Adrenal gland (tissue), 12 donors: Measurements from ENCODE around the gene MYLK4. TPM values are rescaled to one million over a fixed set of nuclear protein-coding genes. Genes with fewer than 3 reads are reported as not detected.

Experiments used
- DNase-seq, 7 donors: peaks; one replicate each; pipeline ENCODE4 v3.0.0-alpha.2; 2019 to 2020
- H3K27ac ChIP-seq, 5 donors: fragments of 200-600 bp; sonication (generic) in 4 of 5; 1 replicate in 3 of 5; 2 replicates in 2 of 5; pipeline versions ENCODE4 v1.5.1 to v1.8.0; 2016 to 2020; ENCODE audit warnings: mild to moderate bottlenecking in 1 of 5
- H3K27me3 ChIP-seq: fragments of 200-600 bp; 2 replicates; pipeline ENCODE4 v1.8.0; 2021
- H3K36me3 ChIP-seq, 2 donors: fragments of 200-600 bp; replicated peaks in 1 of 2; 1 replicate in 1 of 2; 2 replicates in 1 of 2; pipeline versions ENCODE4 v1.5.1 to v1.8.0; 2018 to 2022
- H3K4me1 ChIP-seq, 2 donors: fragments of 200-600 bp; replicated peaks in 1 of 2; 1 replicate in 1 of 2; 2 replicates in 1 of 2; pipeline versions ENCODE4 v1.5.1 to v1.8.0; 2018 to 2021
- H3K4me3 ChIP-seq, 4 donors: fragments of 200-600 bp; sonication (generic) in 3 of 4; one replicate each; pipeline ENCODE4 v1.5.1; 2016 to 2018
- H3K9me3 ChIP-seq, 3 donors: fragments of 200-600 bp; sonication (generic) in 1 of 3; replicated peaks in 1 of 3; 1 replicate in 2 of 3; 2 replicates in 1 of 3; pipeline versions ENCODE4 v1.5.1 to v1.8.0; 2016 to 2021
- POLR2A ChIP-seq, 2 donors: fragments of 450-650 bp; IDR thresholded peaks; one replicate each; pipeline ENCODE4 v1.6.1; 2017; ENCODE audit warnings: antibody characterized with exemption in 2 of 2, mild to moderate bottlenecking in 2 of 2, moderate library complexity in 1 of 2
- WGBS, 4 donors: extraction: QIAGEN DNeasy Blood & Tissue Kit in 2 of 4; methylation state at CpG; one replicate each; pipeline versions ENCODE4 v1.1.5 to v1.1.7; 2013 to 2017; 5-methylcytosine and 5-hydroxymethylcytosine counted together
- intact Hi-C, 2 donors: fragments of 100-400 bp; cut with DNase I; formaldehyde crosslinking; loops; one replicate each; pipeline versions ENCODE4 v1.14.1 to v1.15.0; 2022 to 2023
- polyA plus RNA-seq, 3 donors: library from polyadenylated mRNA; stranded (reverse); fragments of 200-250 nt in 2 of 3; fragments of 350-450 nt in 1 of 3; fragmentation: Illumina TruSeq in 1 of 3; extraction: RNeasy Lipid Tissue Mini Kit (QIAGEN cat#74804) in 1 of 3; gene quantifications; one replicate each; pipeline ENCODE4 v1.2.3, GENCODE V29; 2013 to 2014
- total RNA-seq, 9 donors: library from RNA; depleted of rRNA in 4 of 9; stranded (reverse); fragments of >200 nt in 4 of 9; fragments of 120-200 nt in 1 of 9; fragmentation: NEBNext Ultra II Directional in 1 of 9; extraction: Animal tissue kit (Norgen Biotek cat#: 25700) in 1 of 9; gene quantifications; one replicate each; pipeline versions ENCODE4 v1.1.0 to v1.2.4, GENCODE V29; 2013 to 2023
- TF ChIP-seq, protein P1 (sequence below), 6 experiments: fragments of 450-650 bp in 4 of 6; fragments of 200-600 bp in 2 of 6; sonication (generic) in 1 of 6; IDR thresholded peaks; 1 replicate in 5 of 6; 2 replicates in 1 of 6; pipeline versions ENCODE4 v1.5.1 to v1.8.0; 2016 to 2021; ENCODE audit warnings: antibody characterized with exemption in 6 of 6, mild to moderate bottlenecking in 2 of 6, moderate library complexity in 1 of 6
- donor health status: healthy with polysubstance abuse.
- donor health status: Bipolar disorder and iron deficiency.
- donor health status: DM: yes; HTN: yes; CAD: no.
- donor health status: DM: no; HTN: no; CAD: no.
- donor health status: DM: no; HTN: no; CAD: no.
- donor health status: DM: yes; HTN: yes; CAD: no.

Gene MYLK4
- total and polyA plus RNA-seq, 12 donors: 0.35 to 0.90 (median 0.68) TPM

DNA sequence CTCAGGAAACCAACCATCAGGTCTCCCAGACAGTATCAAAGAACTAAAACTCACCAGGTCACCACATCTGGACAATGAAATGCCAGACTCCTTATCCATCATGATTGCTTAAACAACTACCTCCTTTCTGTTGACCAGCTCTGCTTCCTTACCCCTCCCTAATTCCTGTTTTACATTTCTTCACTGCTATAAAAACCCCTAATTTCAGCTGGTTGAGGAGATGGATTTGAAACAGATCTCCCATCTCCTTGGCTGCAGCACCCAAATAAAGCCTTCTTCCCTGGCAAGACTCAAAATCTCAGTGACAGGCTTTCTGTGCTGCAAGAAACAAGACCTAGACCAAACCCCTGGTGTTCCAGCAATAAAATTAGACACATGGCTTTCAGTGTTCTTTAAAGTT, 40.3 kb downstream of the MYLK4 start:
- no peaks in the 10 kb centered on the region for H3K9me3 ChIP-seq
- no peaks in the 10 kb centered on the region for H3K4me1 ChIP-seq
- H3K27ac ChIP-seq: no peak overlapping the region
- no peak overlapping the region for H3K4me3 ChIP-seq
- intact Hi-C loops: no loop called here
- H3K36me3 ChIP-seq: no peaks in the 10 kb centered on the region
- DNase-seq: no peak
- TF ChIP-seq, protein P1, sequence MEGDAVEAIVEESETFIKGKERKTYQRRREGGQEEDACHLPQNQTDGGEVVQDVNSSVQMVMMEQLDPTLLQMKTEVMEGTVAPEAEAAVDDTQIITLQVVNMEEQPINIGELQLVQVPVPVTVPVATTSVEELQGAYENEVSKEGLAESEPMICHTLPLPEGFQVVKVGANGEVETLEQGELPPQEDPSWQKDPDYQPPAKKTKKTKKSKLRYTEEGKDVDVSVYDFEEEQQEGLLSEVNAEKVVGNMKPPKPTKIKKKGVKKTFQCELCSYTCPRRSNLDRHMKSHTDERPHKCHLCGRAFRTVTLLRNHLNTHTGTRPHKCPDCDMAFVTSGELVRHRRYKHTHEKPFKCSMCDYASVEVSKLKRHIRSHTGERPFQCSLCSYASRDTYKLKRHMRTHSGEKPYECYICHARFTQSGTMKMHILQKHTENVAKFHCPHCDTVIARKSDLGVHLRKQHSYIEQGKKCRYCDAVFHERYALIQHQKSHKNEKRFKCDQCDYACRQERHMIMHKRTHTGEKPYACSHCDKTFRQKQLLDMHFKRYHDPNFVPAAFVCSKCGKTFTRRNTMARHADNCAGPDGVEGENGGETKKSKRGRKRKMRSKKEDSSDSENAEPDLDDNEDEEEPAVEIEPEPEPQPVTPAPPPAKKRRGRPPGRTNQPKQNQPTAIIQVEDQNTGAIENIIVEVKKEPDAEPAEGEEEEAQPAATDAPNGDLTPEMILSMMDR (IDR thresholded peaks at IDR 0.05): no peak
- no peak for TF ChIP-seq POLR2A (IDR thresholded peaks at IDR 0.05)
- no peaks in the 10 kb centered on the region for H3K27me3 ChIP-seq

- Histone ChIP-seq H3K27me3 (no peaks in the 10 kb centered on the region), H3K4me3 (no peak overlapping the region), H3K27ac (no peak overlapping the region), H3K36me3 (no peaks in the 10 kb centered on the region), H3K9me3 (no peaks in the 10 kb centered on the region), H3K4me1 (no peaks in the 10 kb centered on the region)
- no peak for TF ChIP-seq POLR2A (IDR thresholded peaks at IDR 0.05)
- TF ChIP-seq, protein P1 (IDR thresholded peaks at IDR 0.05): no peak
- no peak for DNase-seq
- intact Hi-C loops: no loop called here
- WGBS, 4 donors: 79 to 92% (median 88%) methylated on average over 5 of the region's 5 CpGs
Observed at GRCh38 chr6:2708456-2708855, 42.3 kb downstream of the MYLK4 start.

DNA sequence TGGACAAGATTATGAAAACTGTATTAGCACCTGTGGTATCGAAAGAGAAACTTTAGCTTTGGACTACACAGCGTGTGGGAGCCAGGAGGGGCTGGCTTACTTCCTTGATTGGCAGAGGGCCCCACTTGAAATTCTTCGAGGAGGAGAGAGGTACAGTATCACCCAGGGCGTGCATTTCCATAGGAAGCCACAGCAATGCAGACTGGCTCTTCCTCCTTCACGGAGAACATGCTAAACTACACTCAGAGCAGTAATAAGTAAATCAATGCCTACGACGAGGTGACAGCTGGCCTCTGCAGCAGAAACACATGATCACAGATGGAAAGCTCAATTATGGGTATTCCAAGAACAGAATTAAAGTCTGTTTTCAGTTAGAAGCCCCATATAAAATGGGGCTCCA, 44.2 kb downstream of the MYLK4 start:
- no peak for TF ChIP-seq POLR2A (IDR thresholded peaks at IDR 0.05)
- TF ChIP-seq, protein P1 (IDR thresholded peaks at IDR 0.05): no peak
- 67 to 74% (median 71%) methylated on average over 7 of the region's 7 CpGs for WGBS, 4 donors
- no peak for DNase-seq
- Histone ChIP-seq H3K4me1 (no peaks in the 10 kb centered on the region), H3K36me3 (no peaks in the 10 kb centered on the region), H3K27ac (no peak overlapping the region), H3K9me3 (no peaks in the 10 kb centered on the region), H3K27me3 (no peaks in the 10 kb centered on the region), H3K4me3 (no peak overlapping the region)
- intact Hi-C loops: no loop called here

GRCh38 chr6:2705256-2705655, 45.5 kb downstream of the MYLK4 start:
- Histone ChIP-seq H3K36me3 (no peaks in the 10 kb centered on the region), H3K4me1 (no peaks in the 10 kb centered on the region), H3K27ac (no peak overlapping the region), H3K27me3 (no peaks in the 10 kb centered on the region), H3K4me3 (no peak overlapping the region), H3K9me3 (no peaks in the 10 kb centered on the region)
- TF ChIP-seq, protein P1 (IDR thresholded peaks at IDR 0.05): no peak
- no peak for TF ChIP-seq POLR2A (IDR thresholded peaks at IDR 0.05)
- 72 to 79% (median 75%) methylated on average over 2 of the region's 2 CpGs for WGBS, 4 donors
- intact Hi-C loops: no loop called here
- DNase-seq: no peak
